Stimulated activated CD4-positive, alpha-beta T cell treated with anti-CD3 and anti-CD28 coated beads, Interleukin-12 subunit alpha, Interleukin-12 subunit beta, amount 100 ng/mL, for 4 hours (primary cell): ENCODE measurements around the gene EXOSC2.

Source experiments
- DNase-seq: peaks from one replicate; pipeline ENCODE4 v3.0.0-alpha.2; 2020

The EXOSC2 gene

GRCh38 chr9:130693426-130694191 is at the start of gene EXOSC2:
Gene EXOSC2 (plus strand): TSS chr9:130693780. CDS start chr9:130693792, 12 bp downstream.
- DNase-seq = peak; percentile 96

GRCh38 chr9:130651221-130651620 is 42.4 kb upstream of the EXOSC2 start:
- no peak for DNase-seq

- DNase-seq = no peak
Observed at GRCh38 chr9:130651752-130652151, 41.8 kb upstream of the EXOSC2 start.

- DNase-seq = no peak
Observed at GRCh38 chr9:130654879-130655278, 38.7 kb upstream of the EXOSC2 start.

GRCh38 chr9:130658893-130659698 is 34.5 kb upstream of the EXOSC2 start:
- no peak for DNase-seq

- DNase-seq = no peak
Observed at GRCh38 chr9:130659699-130660248, 33.8 kb upstream of the EXOSC2 start.

GRCh38 chr9:130660326-130660682 is 33.3 kb upstream of the EXOSC2 start:
- no peak for DNase-seq

GRCh38 chr9:130660683-130661450 is 32.7 kb upstream of the EXOSC2 start:
- no peak for DNase-seq

GRCh38 chr9:130661451-130662098 is 32.0 kb upstream of the EXOSC2 start:
- DNase-seq = no peak

- no peak for DNase-seq
Observed at GRCh38 chr9:130662099-130662969, 31.2 kb upstream of the EXOSC2 start.

- DNase-seq = no peak
Observed at GRCh38 chr9:130662970-130663257, 30.7 kb upstream of the EXOSC2 start.

- peak; percentile 22 for DNase-seq
Observed at GRCh38 chr9:130663258-130663976, 30.2 kb upstream of the EXOSC2 start.

- no peak for DNase-seq
Observed at GRCh38 chr9:130663977-130664250, 29.7 kb upstream of the EXOSC2 start.

- DNase-seq = no peak
Observed at GRCh38 chr9:130664251-130665028, 29.1 kb upstream of the EXOSC2 start, which contains the start of gene PRDM12. Gene PRDM12 (plus strand): TSS chr9:130664594. CDS start chr9:130664654, 60 bp downstream.

GRCh38 chr9:130665029-130665430 is 28.6 kb upstream of the EXOSC2 start:
- no peak for DNase-seq

- no peak for DNase-seq
Observed at GRCh38 chr9:130665431-130666392, 27.9 kb upstream of the EXOSC2 start.

GRCh38 chr9:130666393-130667119 is 27.0 kb upstream of the EXOSC2 start:
- no peak for DNase-seq

- no peak for DNase-seq
Observed at GRCh38 chr9:130667120-130667435, 26.5 kb upstream of the EXOSC2 start.

GRCh38 chr9:130668196-130668595 is 25.4 kb upstream of the EXOSC2 start:
- DNase-seq = no peak
